Colonic mucosa (tissue), 4 donors: ENCODE results near the gene GRAMD2B. TPM values are rescaled to one million over a fixed set of nuclear protein-coding genes. Genes with fewer than 3 reads are reported as not detected.

ENCODE experiments used
- DNase-seq: peaks from one replicate; pipeline ENCODE4 v3.0.0-alpha.2; 2020
- H3K27ac ChIP-seq: fragments of 200-600 bp; one replicate; pipeline ENCODE4 v1.8.0; 2021
- H3K27me3 ChIP-seq: fragments of 200-600 bp; one replicate; pipeline ENCODE4 v1.8.0; 2021
- H3K36me3 ChIP-seq: fragments of 200-600 bp; one replicate; pipeline ENCODE4 v1.8.0; 2021
- H3K4me1 ChIP-seq: fragments of 200-600 bp; one replicate; pipeline ENCODE4 v1.8.0; 2021; ENCODE audit warnings: mild to moderate bottlenecking
- H3K4me3 ChIP-seq: fragments of 200-600 bp; one replicate; pipeline ENCODE4 v1.8.0; 2021
- H3K9ac ChIP-seq, 2 donors: one replicate each; pipeline ENCODE4 v1.7.0; 2013; ENCODE audit warnings: control low read depth in 2 of 2, low read depth in 2 of 2, low read length in 2 of 2
- H3K9me3 ChIP-seq: fragments of 200-600 bp; one replicate; pipeline ENCODE4 v1.8.0; 2021
- CTCF ChIP-seq: fragments of 200-600 bp; IDR thresholded peaks from one replicate; pipeline ENCODE4 v1.8.0; 2022; ENCODE audit warnings: antibody characterized with exemption, mild to moderate bottlenecking
- intact Hi-C: fragments of 100-400 bp; cut with DNase I; formaldehyde crosslinking; loops from one replicate; pipeline ENCODE4 v1.14.1; 2022
- total RNA-seq, 2 donors: library from RNA; stranded (reverse); fragmentation: NEBNext Ultra II Directional in 1 of 2; extraction: Animal tissue kit (Norgen Biotek cat#: 25700) in 1 of 2; gene quantifications; one replicate each; pipeline ENCODE4 v1.2.1, GENCODE V29; 2021
- donor health status: healthy.
- donor health status: DM: no; HTN: no; CAD: no.
- donor health status: DM: no; HTN: no; CAD: no.

GRAMD2B gene
- total RNA-seq, 2 donors from 2014 or later = 30.9 to 60.4 TPM

GRCh38 chr5:126400621-126401251 lies 22.5 kb upstream of the GRAMD2B start:
- Histone ChIP-seq H3K36me3 (no peaks in the 10 kb centered on the region), H3K4me3 (no peak overlapping the region), H3K27ac (no peak overlapping the region), H3K27me3 (no peaks in the 10 kb centered on the region), H3K4me1 (no peaks in the 10 kb centered on the region), H3K9me3 (no peaks in the 10 kb centered on the region), H3K9ac (no peak overlapping the region)
- DNase-seq = no peak
- TF ChIP-seq CTCF = no peak
- intact Hi-C loops = no loop called here

- H3K36me3 ChIP-seq = no peaks in the 10 kb centered on the region
- H3K9ac ChIP-seq = no peak overlapping the region
- H3K9me3 ChIP-seq = no peaks in the 10 kb centered on the region
- no peak for TF ChIP-seq CTCF
- H3K27me3 ChIP-seq = no peaks in the 10 kb centered on the region
- no peak overlapping the region for H3K27ac ChIP-seq
- DNase-seq = no peak
- no peaks in the 10 kb centered on the region for H3K4me1 ChIP-seq
- no peak overlapping the region for H3K4me3 ChIP-seq
- intact Hi-C loops = no loop called here
Measured at GRCh38 chr5:126402621-126403555, 20.3 kb upstream of the GRAMD2B start.

DNA sequence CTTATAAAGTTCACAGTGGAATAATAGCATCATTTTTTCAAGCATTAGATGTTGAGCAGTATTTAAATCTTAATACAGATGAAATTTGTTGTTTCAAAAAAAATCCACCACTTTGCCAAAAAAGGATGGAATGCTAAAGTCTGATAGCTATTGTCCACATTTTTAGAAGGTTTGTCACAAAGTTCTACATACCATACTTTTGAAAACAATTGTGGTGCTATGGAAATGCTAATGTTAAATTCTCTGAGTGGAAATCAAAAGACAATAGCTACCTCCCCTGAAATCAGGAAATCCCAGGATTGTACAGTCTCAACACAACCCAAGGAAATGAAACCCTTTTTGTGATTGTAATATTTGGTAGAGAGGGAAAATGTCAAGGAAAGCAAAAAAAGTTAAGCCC lies 19.3 kb upstream of the GRAMD2B start:
- H3K4me3 ChIP-seq = no peak overlapping the region
- no peaks in the 10 kb centered on the region for H3K27me3 ChIP-seq
- DNase-seq = no peak
- no peak for TF ChIP-seq CTCF
- no peak overlapping the region for H3K27ac ChIP-seq
- no peaks in the 10 kb centered on the region for H3K9me3 ChIP-seq
- H3K36me3 ChIP-seq = no peaks in the 10 kb centered on the region
- no peaks in the 10 kb centered on the region for H3K4me1 ChIP-seq
- H3K9ac ChIP-seq = no peak overlapping the region
- intact Hi-C loops = no loop called here

- H3K4me1 ChIP-seq = no peaks in the 10 kb centered on the region
- no peaks in the 10 kb centered on the region for H3K36me3 ChIP-seq
- no peak overlapping the region for H3K9ac ChIP-seq
- no peaks in the 10 kb centered on the region for H3K9me3 ChIP-seq
- intact Hi-C loops = no loop called here
- no peak for TF ChIP-seq CTCF
- H3K27ac ChIP-seq = no peak overlapping the region
- no peak overlapping the region for H3K4me3 ChIP-seq
- DNase-seq = no peak
- H3K27me3 ChIP-seq = no peaks in the 10 kb centered on the region
Measured at GRCh38 chr5:126410623-126411022, 12.6 kb upstream of the GRAMD2B start.

GRCh38 chr5:126413856-126414255 lies 9.4 kb upstream of the GRAMD2B start:
- H3K9ac ChIP-seq = no peak overlapping the region
- no peak for DNase-seq
- no peaks in the 10 kb centered on the region for H3K4me1 ChIP-seq
- no peaks in the 10 kb centered on the region for H3K27me3 ChIP-seq
- no peaks in the 10 kb centered on the region for H3K36me3 ChIP-seq
- H3K4me3 ChIP-seq = no peak overlapping the region
- no peaks in the 10 kb centered on the region for H3K9me3 ChIP-seq
- intact Hi-C loops = no loop called here
- no peak for TF ChIP-seq CTCF
- H3K27ac ChIP-seq = no peak overlapping the region
